Duodenal mucosa (tissue), 2 donors: ENCODE data around the gene SNTG2.

Experiments
- H3K27ac ChIP-seq: one replicate; pipeline ENCODE4 v1.7.0; 2013; ENCODE audit warnings: low read depth, low read length
- H3K27me3 ChIP-seq, 2 donors: one replicate each; pipeline ENCODE4 v1.7.0; 2013; ENCODE audit warnings: low read length in 2 of 2, control low read depth in 1 of 2; ENCODE audit not compliant: insufficient read depth in 2 of 2, control insufficient read depth in 1 of 2
- H3K36me3 ChIP-seq, 2 donors: one replicate each; pipeline ENCODE4 v1.7.0; 2013; ENCODE audit warnings: low read length in 2 of 2, control low read depth in 1 of 2; ENCODE audit not compliant: insufficient read depth in 2 of 2, control insufficient read depth in 1 of 2
- H3K4me1 ChIP-seq, 2 donors: one replicate each; pipeline ENCODE4 v1.7.0; 2013; ENCODE audit warnings: low read length in 2 of 2, control low read depth in 1 of 2; ENCODE audit not compliant: insufficient read depth in 2 of 2, control insufficient read depth in 1 of 2
- H3K4me3 ChIP-seq, 2 donors: one replicate each; pipeline ENCODE4 v1.7.0; 2013; ENCODE audit warnings: low read length in 2 of 2, low read depth in 1 of 2
- H3K9ac ChIP-seq, 2 donors: one replicate each; pipeline ENCODE4 v1.7.0; 2013; ENCODE audit warnings: low read length in 2 of 2, low read depth in 1 of 2
- H3K9me3 ChIP-seq, 2 donors: one replicate each; pipeline ENCODE4 v1.7.0; 2013; ENCODE audit warnings: low read length in 2 of 2, control low read depth in 1 of 2; ENCODE audit not compliant: control insufficient read depth in 1 of 2

The SNTG2 gene

DNA sequence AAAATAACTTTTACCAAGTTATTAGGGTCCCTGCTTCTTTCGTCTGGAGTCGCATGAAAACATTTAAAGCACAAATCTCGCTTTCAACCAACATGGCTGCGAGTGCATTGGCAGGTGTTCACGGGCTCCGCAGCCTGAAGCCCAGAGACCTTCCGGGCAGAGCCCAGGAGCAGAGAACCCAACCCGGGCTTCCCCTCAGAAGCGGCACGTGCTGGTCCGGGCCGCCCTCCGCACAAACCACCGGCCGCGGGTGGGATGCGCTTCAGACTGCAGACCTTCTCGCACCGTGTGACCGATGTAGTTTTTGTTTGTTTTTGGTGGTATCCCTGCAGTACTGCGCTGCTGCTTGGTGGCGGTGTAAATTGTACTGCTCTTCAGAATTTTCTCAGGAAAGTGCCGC is 357.0 kb downstream of the SNTG2 start:
- Histone ChIP-seq H3K27me3 (no peaks in the 10 kb centered on the region), H3K27ac (no peak overlapping the region), H3K4me3 (no peak overlapping the region), H3K36me3 (no peaks in the 10 kb centered on the region), H3K4me1 (no peaks in the 10 kb centered on the region), H3K9me3 (peaks cover 0 to 2% of the 10 kb centered on the region in 2 donors), H3K9ac (no peak overlapping the region)

DNA sequence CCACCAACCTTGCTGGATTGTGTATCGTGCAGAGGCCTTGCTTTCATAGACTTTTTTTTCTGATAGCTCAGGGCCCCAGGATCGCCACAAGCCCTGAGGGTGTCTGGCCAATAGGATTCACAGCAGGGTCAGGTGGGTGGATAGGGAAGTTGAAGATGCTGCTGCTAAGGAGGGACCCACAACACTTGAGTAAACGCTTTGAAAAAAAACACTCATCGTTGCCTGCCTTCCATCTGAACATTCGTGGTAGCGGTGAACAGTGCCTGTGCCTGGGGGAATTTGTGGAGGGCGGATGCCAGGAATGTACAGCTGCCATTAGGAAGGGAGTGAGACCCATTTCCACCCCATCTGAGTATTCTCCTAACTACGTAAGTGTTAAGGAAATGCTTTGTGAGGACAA is 358.0 kb downstream of the SNTG2 start:
- Histone ChIP-seq H3K9me3 (peaks cover 2 to 5% of the 10 kb centered on the region in 2 donors), H3K27me3 (no peaks in the 10 kb centered on the region), H3K9ac (no peak overlapping the region), H3K4me1 (no peaks in the 10 kb centered on the region), H3K4me3 (no peak overlapping the region), H3K36me3 (no peaks in the 10 kb centered on the region), H3K27ac (no peak overlapping the region)

DNA sequence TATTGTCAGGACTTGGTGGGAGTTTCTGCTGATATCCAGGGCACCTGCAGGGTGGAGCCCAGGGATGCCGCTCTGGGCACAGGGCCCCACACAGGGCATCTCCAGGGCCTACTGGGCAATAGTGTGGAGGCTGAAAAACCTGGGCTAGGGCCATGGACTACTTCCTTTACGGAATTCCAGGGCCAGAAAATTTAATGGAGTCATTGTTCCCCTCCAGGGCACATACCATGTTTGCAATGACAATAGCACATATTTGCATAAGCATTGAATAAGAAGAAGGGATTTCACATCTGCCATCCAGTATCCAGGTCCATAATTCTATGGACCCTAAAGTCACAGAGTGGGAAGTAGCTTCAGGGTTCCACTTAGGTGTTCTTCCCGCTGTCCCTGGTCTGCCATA is 358.9 kb downstream of the SNTG2 start:
- peaks cover 2 to 9% of the 10 kb centered on the region in 2 donors for H3K9me3 ChIP-seq
- no peaks in the 10 kb centered on the region for H3K4me1 ChIP-seq
- no peak overlapping the region for H3K9ac ChIP-seq
- H3K27ac ChIP-seq = no peak overlapping the region
- no peaks in the 10 kb centered on the region for H3K36me3 ChIP-seq
- no peak overlapping the region for H3K4me3 ChIP-seq
- H3K27me3 ChIP-seq = no peaks in the 10 kb centered on the region

DNA sequence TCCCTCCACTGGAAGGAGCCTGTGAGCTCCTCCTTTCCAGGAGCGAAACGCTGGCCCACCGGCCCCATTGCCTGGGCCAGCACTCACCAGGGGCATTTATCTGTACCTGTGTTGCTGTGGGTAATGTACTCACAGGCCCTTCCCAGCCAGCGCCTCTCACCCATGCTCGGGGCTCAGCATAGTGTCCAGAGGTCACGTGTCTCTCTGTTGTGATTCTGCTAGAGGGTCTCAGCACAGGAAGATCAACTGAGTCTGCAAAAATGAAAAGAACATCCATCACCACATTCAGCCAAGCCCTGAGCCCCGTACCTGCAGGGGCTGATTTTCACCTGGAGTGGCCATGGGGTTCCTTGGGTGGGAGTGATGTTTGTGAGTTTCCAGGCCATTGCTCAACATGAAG is 359.6 kb downstream of the SNTG2 start:
- H3K27ac ChIP-seq = no peak overlapping the region
- no peak overlapping the region for H3K9ac ChIP-seq
- H3K27me3 ChIP-seq = no peaks in the 10 kb centered on the region

DNA sequence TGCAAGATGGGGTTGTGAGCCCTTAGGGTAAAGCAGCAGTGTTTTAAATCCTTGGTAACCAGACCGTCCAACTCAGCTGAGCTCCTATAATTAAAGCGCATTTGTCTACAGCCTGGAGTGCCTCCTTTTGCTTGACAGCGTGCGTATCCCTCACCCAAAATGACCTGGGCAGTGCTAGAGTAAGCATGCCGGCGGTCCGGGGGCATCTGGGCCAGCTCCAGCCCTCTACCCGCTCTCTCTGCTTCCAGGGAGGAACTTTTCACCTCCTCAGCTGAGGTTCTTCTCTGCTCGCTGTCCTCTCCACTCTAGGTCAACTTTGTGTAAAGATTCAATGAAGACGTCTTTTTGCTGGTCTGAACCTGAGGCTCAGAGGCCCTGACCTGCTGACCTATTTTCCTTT is 360.2 kb downstream of the SNTG2 start:
- Histone ChIP-seq H3K27me3 (no peaks in the 10 kb centered on the region), H3K9ac (no peak overlapping the region), H3K36me3 (no peaks in the 10 kb centered on the region), H3K4me3 (no peak overlapping the region), H3K4me1 (no peaks in the 10 kb centered on the region), H3K27ac (no peak overlapping the region), H3K9me3 (peaks cover 2 to 11% of the 10 kb centered on the region in 2 donors)

More for the DNA sequence above, 359.6 kb downstream of the SNTG2 start:
- Histone ChIP-seq H3K4me3 (no peak overlapping the region), H3K9me3 (peaks cover 2 to 11% of the 10 kb centered on the region in 2 donors), H3K4me1 (no peaks in the 10 kb centered on the region), H3K36me3 (no peaks in the 10 kb centered on the region)

DNA sequence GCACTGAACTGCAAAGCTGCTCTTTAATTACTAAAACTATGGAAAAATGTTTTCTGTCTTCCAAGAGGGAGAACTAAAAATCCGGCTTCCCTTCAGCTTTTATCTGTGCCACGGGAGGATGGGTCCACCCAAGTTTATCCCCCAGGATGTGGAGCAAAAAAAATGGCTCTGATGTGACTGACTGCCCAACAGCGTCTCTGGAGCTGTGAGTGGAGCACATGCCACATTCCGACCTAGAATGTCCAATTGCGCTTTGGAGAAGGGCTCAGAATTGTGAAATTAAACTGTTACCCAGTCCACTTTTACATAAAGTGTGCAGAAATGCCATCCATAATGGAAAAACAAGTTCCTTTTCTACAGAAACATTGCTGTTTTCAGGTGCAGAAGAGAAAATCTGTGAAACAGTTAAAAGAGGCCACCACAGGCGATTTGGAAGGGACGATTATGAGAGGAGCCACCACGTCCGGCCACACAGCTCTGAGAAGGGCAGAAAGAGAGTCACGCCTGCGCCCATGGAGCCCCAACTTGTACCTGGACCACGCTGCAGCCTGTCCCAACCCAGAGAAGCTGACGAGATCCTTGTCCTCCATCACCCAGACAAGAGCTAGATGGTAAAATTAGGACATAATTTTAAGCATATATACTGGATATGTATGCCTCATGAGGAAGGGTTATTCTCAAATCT is 362.7 kb downstream of the SNTG2 start:
- no peak overlapping the region for H3K27ac ChIP-seq

DNA sequence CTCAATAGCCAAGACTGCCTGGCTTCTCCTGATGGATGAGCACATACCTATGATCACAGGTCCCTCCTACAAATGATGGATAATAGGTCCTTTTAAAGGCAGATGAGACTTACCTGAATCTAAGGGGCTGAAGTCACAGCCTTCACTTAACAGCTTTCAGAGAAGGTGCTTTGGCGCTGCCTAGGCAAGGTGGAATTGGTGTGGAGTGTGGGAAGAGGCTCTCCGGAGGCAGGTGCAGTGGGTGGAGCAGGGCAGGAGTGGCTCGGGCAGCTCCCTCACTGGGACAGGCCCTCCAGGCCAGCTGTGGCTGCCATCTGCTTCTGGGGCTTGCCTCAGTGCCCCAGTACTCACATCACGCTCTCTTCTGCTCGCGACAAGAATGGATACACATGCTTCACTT is 363.6 kb downstream of the SNTG2 start:
- no peak overlapping the region for H3K9ac ChIP-seq
- peaks cover 5 to 11% of the 10 kb centered on the region in 2 donors for H3K9me3 ChIP-seq
- H3K4me3 ChIP-seq = no peak overlapping the region
- H3K27me3 ChIP-seq = no peaks in the 10 kb centered on the region
- H3K36me3 ChIP-seq = no peaks in the 10 kb centered on the region
- no peaks in the 10 kb centered on the region for H3K4me1 ChIP-seq
- no peak overlapping the region for H3K27ac ChIP-seq

More for the DNA sequence above, 362.7 kb downstream of the SNTG2 start:
- H3K9me3 ChIP-seq = peaks cover under 1 to 11% of the 10 kb centered on the region in 2 donors
- no peaks in the 10 kb centered on the region for H3K36me3 ChIP-seq
- H3K4me1 ChIP-seq = no peaks in the 10 kb centered on the region
- no peak overlapping the region for H3K4me3 ChIP-seq
- H3K9ac ChIP-seq = no peak overlapping the region
- H3K27me3 ChIP-seq = no peaks in the 10 kb centered on the region

DNA sequence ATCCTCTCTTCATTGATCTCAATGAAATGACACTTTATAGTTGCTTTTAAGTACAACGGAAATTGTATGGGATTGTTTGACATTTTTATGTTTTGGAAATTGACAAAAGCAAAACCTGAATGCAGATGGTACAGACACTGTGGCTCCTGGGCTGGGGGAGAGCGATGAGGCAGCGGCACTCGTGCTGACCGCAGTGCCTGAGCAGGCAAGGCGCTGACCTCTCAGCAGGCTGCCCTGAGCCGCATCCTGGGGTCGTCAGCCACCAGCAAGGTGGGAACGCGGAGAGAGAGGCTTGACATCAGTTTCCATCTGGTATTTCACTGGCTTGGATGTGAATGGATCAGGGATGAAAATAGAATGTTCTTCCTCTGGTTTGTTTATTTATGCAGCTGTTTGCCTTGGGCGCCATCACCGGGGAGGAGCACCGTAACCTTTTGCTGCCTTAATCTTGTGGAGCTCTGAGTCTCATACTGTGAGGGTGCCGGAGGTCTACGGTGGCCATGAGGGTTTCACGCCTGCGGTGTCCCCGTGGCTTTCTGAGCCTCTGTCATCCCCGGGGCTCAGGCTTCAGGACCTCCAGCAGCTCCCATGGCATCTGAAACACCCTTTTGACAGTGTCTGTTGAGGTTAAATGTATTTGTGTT is 367.8 kb downstream of the SNTG2 start:
- H3K4me1 ChIP-seq = no peaks in the 10 kb centered on the region
- H3K4me3 ChIP-seq = no peak overlapping the region

DNA sequence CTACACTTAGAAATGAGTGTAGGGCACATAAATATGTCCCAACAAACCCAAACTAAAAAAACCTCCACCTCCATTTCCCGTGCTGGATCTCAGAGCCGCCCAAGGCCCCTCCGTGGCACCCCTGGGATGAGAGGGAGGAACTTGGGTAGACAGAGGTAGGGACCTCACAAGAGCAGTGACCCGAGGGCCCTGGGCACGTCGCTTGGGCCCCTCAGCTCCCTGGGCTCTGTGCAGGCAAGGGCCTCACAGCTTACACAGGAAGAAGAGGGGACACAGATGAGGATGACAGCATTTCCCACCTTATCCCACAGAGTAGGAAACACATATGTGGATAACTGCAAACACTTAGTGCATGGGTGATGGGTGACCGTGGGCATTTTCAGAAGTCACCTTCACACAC is 368.7 kb downstream of the SNTG2 start:
- H3K4me3 ChIP-seq = no peak overlapping the region

More for the DNA sequence above, 367.8 kb downstream of the SNTG2 start:
- H3K9me3 ChIP-seq = peaks cover 5 to 8% of the 10 kb centered on the region in 2 donors
- H3K9ac ChIP-seq = no peak overlapping the region
- no peaks in the 10 kb centered on the region for H3K27me3 ChIP-seq
- H3K36me3 ChIP-seq = no peaks in the 10 kb centered on the region
- no peak overlapping the region for H3K27ac ChIP-seq

DNA sequence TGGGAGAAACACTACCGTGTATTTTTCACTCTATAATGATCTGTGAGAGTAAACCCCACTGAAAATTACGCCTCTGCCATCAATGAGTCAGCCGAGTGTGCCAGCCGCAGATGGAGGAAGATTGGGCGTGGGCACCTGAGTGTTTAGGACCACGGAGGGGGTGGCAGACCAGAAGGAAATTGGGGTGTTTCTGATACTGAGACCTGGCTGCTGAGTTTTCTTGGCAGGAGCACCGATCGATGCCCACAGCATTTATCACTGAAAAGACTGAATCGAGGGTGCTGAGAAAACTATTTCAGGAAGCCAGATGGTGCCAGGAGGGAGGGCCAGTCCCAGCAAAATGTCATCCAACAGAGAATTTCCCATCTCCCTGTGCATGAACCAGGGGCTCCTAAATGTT is 370.7 kb downstream of the SNTG2 start:
- no peaks in the 10 kb centered on the region for H3K4me1 ChIP-seq

More for the DNA sequence above, 368.7 kb downstream of the SNTG2 start:
- Histone ChIP-seq H3K4me1 (no peaks in the 10 kb centered on the region), H3K36me3 (no peaks in the 10 kb centered on the region), H3K9ac (no peak overlapping the region), H3K27me3 (no peaks in the 10 kb centered on the region), H3K9me3 (peaks cover 2 to 5% of the 10 kb centered on the region in 2 donors), H3K27ac (no peak overlapping the region)

More for the DNA sequence above, 370.7 kb downstream of the SNTG2 start:
- no peak overlapping the region for H3K9ac ChIP-seq
- H3K27me3 ChIP-seq = no peaks in the 10 kb centered on the region
- H3K9me3 ChIP-seq = peaks cover 0 to 5% of the 10 kb centered on the region in 2 donors
- no peaks in the 10 kb centered on the region for H3K36me3 ChIP-seq
- no peak overlapping the region for H3K27ac ChIP-seq
- H3K4me3 ChIP-seq = no peak overlapping the region
